HG02981 (cell line): ENCODE data around the gene POLR3A.
"Not testable (repeated sequence)": the region's sequence is repeated elsewhere in the genome, so short reads cannot be mapped to it uniquely, and the experiment has no call there.

Source experiments
- ATAC-seq: cut with Tn5 transposase; IDR thresholded peaks from one replicate; pipeline ENCODE4 v1.9.1; 2021; ENCODE audit warnings: mild to moderate bottlenecking, moderate library complexity; ENCODE audit not compliant: unreplicated experiment

POLR3A gene

GRCh38 chr10:78025685-78026364 is 3.5 kb downstream of the POLR3A start:
- ATAC-seq = no peak

- ATAC-seq = no peak
Measured at GRCh38 chr10:78023741-78024140, 5.6 kb downstream of the POLR3A start.

- ATAC-seq = no peak
Measured at GRCh38 chr10:78021201-78021600, 8.1 kb downstream of the POLR3A start.

- ATAC-seq = no peak
Measured at GRCh38 chr10:78019264-78019663, 10.1 kb downstream of the POLR3A start.

- ATAC-seq = no peak
Measured at GRCh38 chr10:78017856-78018255, 11.5 kb downstream of the POLR3A start.

GRCh38 chr10:78015546-78015945 is 13.8 kb downstream of the POLR3A start:
- ATAC-seq = no peak

- ATAC-seq = no peak
Measured at GRCh38 chr10:78013564-78013963, 15.8 kb downstream of the POLR3A start.

GRCh38 chr10:78011065-78011464 is 18.2 kb downstream of the POLR3A start:
- no peak for ATAC-seq

GRCh38 chr10:78010278-78010677 is 19.0 kb downstream of the POLR3A start:
- no peak for ATAC-seq

GRCh38 chr10:78009662-78010061 is 19.7 kb downstream of the POLR3A start:
- ATAC-seq = no peak

GRCh38 chr10:78007172-78007571 is 22.1 kb downstream of the POLR3A start:
- ATAC-seq = no peak

- ATAC-seq = no peak
Measured at GRCh38 chr10:78004215-78005026, 24.9 kb downstream of the POLR3A start.

- no peak for ATAC-seq
Measured at GRCh38 chr10:78002541-78003288, 26.6 kb downstream of the POLR3A start.

GRCh38 chr10:78000956-78001472 is 28.3 kb downstream of the POLR3A start:
- ATAC-seq = no peak

- no peak for ATAC-seq
Measured at GRCh38 chr10:78000206-78000605, 29.1 kb downstream of the POLR3A start.

- not testable (repeated sequence) for ATAC-seq
Measured at GRCh38 chr10:77998780-77999179, 30.5 kb downstream of the POLR3A start.

- ATAC-seq = no peak
Measured at GRCh38 chr10:77993620-77994019, 35.7 kb downstream of the POLR3A start.

- ATAC-seq = no peak
Measured at GRCh38 chr10:77989081-77989724, 40.1 kb downstream of the POLR3A start.

GRCh38 chr10:77987671-77988255 is 41.6 kb downstream of the POLR3A start:
- no peak for ATAC-seq

- no peak for ATAC-seq
Measured at GRCh38 chr10:77984986-77985385, 44.3 kb downstream of the POLR3A start.
